WTC11 (cell line): ENCODE data around the gene RPS6KA2. TPM values are rescaled to one million over a fixed set of nuclear protein-coding genes. Genes with fewer than 3 reads are reported as not detected.

Experiments used
- EMX1 ChIP-seq: fragments of 250-450 bp; sonication (Bioruptor Pico); IDR thresholded peaks from 2 replicates; pipeline ENCODE4 v1.8.0; 2021; ENCODE audit warnings: mild to moderate bottlenecking
- GABPB1 ChIP-seq: sonication (generic); formaldehyde crosslinking; IDR thresholded peaks from 2 replicates; pipeline ENCODE4 v1.8.1; 2023; ENCODE audit warnings: mild to moderate bottlenecking, missing genetic modification reagents
- GTF2I ChIP-seq: fragments of 250-450 bp; sonication (Bioruptor Pico); conservative IDR thresholded peaks from 2 replicates; pipeline ENCODE4 v1.4.0; 2021; ENCODE audit warnings: mild to moderate bottlenecking
- HMGA2 ChIP-seq: fragments of 250-450 bp; sonication (Bioruptor Pico); IDR thresholded peaks from 2 replicates; pipeline ENCODE4 v1.4.0; 2021; ENCODE audit warnings: mild to moderate bottlenecking, moderate library complexity
- JUN ChIP-seq: sonication (generic); formaldehyde crosslinking; IDR thresholded peaks from 2 replicates; pipeline ENCODE4 v1.8.0; 2023; ENCODE audit warnings: mild to moderate bottlenecking, missing genetic modification reagents
- MXD4 ChIP-seq: fragments of 250-450 bp; sonication (Bioruptor Pico); IDR thresholded peaks from 2 replicates; pipeline ENCODE4 v1.8.0; 2021; ENCODE audit warnings: mild to moderate bottlenecking, moderate library complexity, borderline replicate concordance
- NR3C1 ChIP-seq: sonication (generic); formaldehyde crosslinking; conservative IDR thresholded peaks from 2 replicates; pipeline ENCODE4 v1.8.1; 2023; ENCODE audit warnings: low read depth, mild to moderate bottlenecking, missing genetic modification reagents
- SOX15 ChIP-seq: fragments of 250-450 bp; sonication (Bioruptor Pico); IDR thresholded peaks from 2 replicates; pipeline ENCODE4 v1.9.0; 2021; ENCODE audit warnings: mild to moderate bottlenecking
- ZNF219 ChIP-seq: sonication (generic); formaldehyde crosslinking; IDR thresholded peaks from 2 replicates; pipeline ENCODE4 v1.8.0; 2023; ENCODE audit warnings: missing genetic modification reagents, mild to moderate bottlenecking, borderline replicate concordance
- total RNA-seq: library from RNA; stranded (reverse); gene quantifications from 3 replicates; pipeline ENCODE4 v1.2.3, GENCODE V29; 2021
- TF ChIP-seq, protein P1 (sequence below): sonication (generic); formaldehyde crosslinking; IDR thresholded peaks from 2 replicates; pipeline ENCODE4 v1.8.0; 2023; ENCODE audit warnings: mild to moderate bottlenecking, missing genetic modification reagents
- TF ChIP-seq, protein P2 (sequence below): sonication (generic); formaldehyde crosslinking; IDR thresholded peaks from 2 replicates; pipeline ENCODE4 v1.8.1; 2022; ENCODE audit warnings: mild to moderate bottlenecking, missing genetic modification reagents, moderate library complexity, borderline replicate concordance
- TF ChIP-seq, protein P3 (sequence below): sonication (generic); formaldehyde crosslinking; IDR thresholded peaks from 2 replicates; pipeline ENCODE4 v1.8.1; 2022; ENCODE audit warnings: mild to moderate bottlenecking, moderate library complexity, missing genetic modification reagents
- TF ChIP-seq, protein P4 (sequence below): sonication (generic); formaldehyde crosslinking; IDR thresholded peaks from 2 replicates; pipeline ENCODE4 v1.8.0; 2023; ENCODE audit warnings: missing genetic modification reagents, mild to moderate bottlenecking, borderline replicate concordance
- TF ChIP-seq, protein P5 (sequence below): sonication (generic); formaldehyde crosslinking; IDR thresholded peaks from 2 replicates; pipeline ENCODE4 v1.8.0; 2022; ENCODE audit warnings: mild to moderate bottlenecking, missing genetic modification reagents
- TF ChIP-seq, protein P6 (sequence below): sonication (generic); formaldehyde crosslinking; IDR thresholded peaks from 2 replicates; pipeline ENCODE4 v1.8.1; 2022; ENCODE audit warnings: missing genetic modification reagents, borderline replicate concordance

Gene RPS6KA2
- total RNA-seq, 1 experiment from 2014 or later = 24.2 TPM

DNA sequence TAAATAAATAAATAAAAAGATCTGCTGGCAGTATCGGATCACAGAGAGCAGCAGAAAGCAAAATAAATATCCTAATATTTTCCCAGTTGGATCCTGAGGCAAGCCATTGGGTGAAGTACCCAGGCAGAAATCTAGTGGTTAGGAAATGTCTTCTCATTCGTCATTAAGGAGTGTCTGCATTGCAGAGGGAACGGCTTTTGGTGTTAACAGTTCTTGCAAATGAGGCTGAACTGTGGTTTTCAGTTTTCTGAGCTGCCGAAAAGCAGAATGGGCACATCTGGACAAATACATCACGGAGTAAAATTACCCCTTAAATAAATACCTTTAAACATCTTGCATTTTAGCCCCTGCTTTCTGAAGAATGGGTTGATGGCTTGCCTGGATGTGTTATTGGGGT is 162.1 kb downstream of the RPS6KA2 start (continued):
- TF ChIP-seq, protein P1, sequence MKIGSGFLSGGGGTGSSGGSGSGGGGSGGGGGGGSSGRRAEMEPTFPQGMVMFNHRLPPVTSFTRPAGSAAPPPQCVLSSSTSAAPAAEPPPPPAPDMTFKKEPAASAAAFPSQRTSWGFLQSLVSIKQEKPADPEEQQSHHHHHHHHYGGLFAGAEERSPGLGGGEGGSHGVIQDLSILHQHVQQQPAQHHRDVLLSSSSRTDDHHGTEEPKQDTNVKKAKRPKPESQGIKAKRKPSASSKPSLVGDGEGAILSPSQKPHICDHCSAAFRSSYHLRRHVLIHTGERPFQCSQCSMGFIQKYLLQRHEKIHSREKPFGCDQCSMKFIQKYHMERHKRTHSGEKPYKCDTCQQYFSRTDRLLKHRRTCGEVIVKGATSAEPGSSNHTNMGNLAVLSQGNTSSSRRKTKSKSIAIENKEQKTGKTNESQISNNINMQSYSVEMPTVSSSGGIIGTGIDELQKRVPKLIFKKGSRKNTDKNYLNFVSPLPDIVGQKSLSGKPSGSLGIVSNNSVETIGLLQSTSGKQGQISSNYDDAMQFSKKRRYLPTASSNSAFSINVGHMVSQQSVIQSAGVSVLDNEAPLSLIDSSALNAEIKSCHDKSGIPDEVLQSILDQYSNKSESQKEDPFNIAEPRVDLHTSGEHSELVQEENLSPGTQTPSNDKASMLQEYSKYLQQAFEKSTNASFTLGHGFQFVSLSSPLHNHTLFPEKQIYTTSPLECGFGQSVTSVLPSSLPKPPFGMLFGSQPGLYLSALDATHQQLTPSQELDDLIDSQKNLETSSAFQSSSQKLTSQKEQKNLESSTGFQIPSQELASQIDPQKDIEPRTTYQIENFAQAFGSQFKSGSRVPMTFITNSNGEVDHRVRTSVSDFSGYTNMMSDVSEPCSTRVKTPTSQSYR = no peak
- TF ChIP-seq, protein P2, sequence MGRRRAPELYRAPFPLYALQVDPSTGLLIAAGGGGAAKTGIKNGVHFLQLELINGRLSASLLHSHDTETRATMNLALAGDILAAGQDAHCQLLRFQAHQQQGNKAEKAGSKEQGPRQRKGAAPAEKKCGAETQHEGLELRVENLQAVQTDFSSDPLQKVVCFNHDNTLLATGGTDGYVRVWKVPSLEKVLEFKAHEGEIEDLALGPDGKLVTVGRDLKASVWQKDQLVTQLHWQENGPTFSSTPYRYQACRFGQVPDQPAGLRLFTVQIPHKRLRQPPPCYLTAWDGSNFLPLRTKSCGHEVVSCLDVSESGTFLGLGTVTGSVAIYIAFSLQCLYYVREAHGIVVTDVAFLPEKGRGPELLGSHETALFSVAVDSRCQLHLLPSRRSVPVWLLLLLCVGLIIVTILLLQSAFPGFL (CRISPR knock-in tag) = no peak
- no peak for TF ChIP-seq MXD4 (CRISPR knock-in tag)
- no peak for TF ChIP-seq NR3C1
- no peak for TF ChIP-seq ZNF219
- TF ChIP-seq, protein P3, sequence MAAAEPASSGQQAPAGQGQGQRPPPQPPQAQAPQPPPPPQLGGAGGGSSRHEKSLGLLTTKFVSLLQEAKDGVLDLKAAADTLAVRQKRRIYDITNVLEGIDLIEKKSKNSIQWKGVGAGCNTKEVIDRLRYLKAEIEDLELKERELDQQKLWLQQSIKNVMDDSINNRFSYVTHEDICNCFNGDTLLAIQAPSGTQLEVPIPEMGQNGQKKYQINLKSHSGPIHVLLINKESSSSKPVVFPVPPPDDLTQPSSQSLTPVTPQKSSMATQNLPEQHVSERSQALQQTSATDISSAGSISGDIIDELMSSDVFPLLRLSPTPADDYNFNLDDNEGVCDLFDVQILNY = no peak
- no peak for TF ChIP-seq EMX1
- TF ChIP-seq, protein P4, sequence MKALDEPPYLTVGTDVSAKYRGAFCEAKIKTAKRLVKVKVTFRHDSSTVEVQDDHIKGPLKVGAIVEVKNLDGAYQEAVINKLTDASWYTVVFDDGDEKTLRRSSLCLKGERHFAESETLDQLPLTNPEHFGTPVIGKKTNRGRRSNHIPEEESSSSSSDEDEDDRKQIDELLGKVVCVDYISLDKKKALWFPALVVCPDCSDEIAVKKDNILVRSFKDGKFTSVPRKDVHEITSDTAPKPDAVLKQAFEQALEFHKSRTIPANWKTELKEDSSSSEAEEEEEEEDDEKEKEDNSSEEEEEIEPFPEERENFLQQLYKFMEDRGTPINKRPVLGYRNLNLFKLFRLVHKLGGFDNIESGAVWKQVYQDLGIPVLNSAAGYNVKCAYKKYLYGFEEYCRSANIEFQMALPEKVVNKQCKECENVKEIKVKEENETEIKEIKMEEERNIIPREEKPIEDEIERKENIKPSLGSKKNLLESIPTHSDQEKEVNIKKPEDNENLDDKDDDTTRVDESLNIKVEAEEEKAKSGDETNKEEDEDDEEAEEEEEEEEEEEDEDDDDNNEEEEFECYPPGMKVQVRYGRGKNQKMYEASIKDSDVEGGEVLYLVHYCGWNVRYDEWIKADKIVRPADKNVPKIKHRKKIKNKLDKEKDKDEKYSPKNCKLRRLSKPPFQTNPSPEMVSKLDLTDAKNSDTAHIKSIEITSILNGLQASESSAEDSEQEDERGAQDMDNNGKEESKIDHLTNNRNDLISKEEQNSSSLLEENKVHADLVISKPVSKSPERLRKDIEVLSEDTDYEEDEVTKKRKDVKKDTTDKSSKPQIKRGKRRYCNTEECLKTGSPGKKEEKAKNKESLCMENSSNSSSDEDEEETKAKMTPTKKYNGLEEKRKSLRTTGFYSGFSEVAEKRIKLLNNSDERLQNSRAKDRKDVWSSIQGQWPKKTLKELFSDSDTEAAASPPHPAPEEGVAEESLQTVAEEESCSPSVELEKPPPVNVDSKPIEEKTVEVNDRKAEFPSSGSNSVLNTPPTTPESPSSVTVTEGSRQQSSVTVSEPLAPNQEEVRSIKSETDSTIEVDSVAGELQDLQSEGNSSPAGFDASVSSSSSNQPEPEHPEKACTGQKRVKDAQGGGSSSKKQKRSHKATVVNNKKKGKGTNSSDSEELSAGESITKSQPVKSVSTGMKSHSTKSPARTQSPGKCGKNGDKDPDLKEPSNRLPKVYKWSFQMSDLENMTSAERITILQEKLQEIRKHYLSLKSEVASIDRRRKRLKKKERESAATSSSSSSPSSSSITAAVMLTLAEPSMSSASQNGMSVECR (CRISPR knock-in tag) = no peak
- TF ChIP-seq, protein P5, sequence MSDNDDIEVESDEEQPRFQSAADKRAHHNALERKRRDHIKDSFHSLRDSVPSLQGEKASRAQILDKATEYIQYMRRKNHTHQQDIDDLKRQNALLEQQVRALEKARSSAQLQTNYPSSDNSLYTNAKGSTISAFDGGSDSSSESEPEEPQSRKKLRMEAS (CRISPR knock-in tag) = no peak
- TF ChIP-seq HMGA2 (CRISPR knock-in tag) = no peak
- TF ChIP-seq JUN (CRISPR knock-in tag) = no peak
- TF ChIP-seq SOX15 = no peak
- TF ChIP-seq, protein P6, sequence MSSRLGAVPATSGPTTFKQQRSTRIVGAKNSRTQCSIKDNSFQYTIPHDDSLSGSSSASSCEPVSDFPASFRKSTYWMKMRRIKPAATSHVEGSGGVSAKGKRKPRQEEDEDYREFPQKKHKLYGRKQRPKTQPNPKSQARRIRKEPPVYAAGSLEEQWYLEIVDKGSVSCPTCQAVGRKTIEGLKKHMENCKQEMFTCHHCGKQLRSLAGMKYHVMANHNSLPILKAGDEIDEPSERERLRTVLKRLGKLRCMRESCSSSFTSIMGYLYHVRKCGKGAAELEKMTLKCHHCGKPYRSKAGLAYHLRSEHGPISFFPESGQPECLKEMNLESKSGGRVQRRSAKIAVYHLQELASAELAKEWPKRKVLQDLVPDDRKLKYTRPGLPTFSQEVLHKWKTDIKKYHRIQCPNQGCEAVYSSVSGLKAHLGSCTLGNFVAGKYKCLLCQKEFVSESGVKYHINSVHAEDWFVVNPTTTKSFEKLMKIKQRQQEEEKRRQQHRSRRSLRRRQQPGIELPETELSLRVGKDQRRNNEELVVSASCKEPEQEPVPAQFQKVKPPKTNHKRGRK (CRISPR knock-in tag) = no peak
- TF ChIP-seq GTF2I = no peak
- no peak for TF ChIP-seq GABPB1
